Uterus (tissue), 2 donors: ENCODE data around the gene PIEZO2.

ENCODE experiments used
- POLR2A ChIP-seq, 2 donors: fragments of 450-650 bp; IDR thresholded peaks; one replicate each; pipeline ENCODE4 v1.6.1; 2016; ENCODE audit warnings: antibody characterized with exemption in 2 of 2, mild to moderate bottlenecking in 1 of 2, moderate library complexity in 1 of 2
- TF ChIP-seq, protein P1 (sequence below), 4 experiments: fragments of 200-600 bp in 2 of 4; fragments of 450-650 bp in 2 of 4; sonication (generic) in 2 of 4; IDR thresholded peaks; one replicate each; pipeline ENCODE4 v1.5.1; 2016 to 2019; ENCODE audit warnings: antibody characterized with exemption in 4 of 4, mild to moderate bottlenecking in 2 of 4, moderate library complexity in 1 of 4

DNA sequence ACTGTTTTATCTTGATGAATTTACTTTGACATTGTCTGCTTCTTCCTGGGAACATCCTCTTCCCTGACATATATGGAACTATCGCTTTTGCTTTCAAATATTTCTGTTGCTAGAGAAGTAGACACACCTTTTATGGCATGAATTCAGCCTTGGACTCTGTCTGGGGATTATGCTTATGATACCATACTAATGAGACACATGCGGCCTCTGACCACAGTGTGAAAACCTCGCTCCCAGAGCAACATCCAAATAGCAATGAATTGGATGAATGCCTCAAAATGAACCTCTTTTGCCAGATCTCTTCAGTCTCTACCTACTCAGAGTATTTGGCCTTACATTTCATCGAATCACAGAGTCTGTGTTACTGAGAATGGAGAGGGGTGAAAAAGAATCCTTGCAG is 70.9 kb downstream of the PIEZO2 start:
- no peak for TF ChIP-seq POLR2A (IDR thresholded peaks at IDR 0.05)
- TF ChIP-seq, protein P1, sequence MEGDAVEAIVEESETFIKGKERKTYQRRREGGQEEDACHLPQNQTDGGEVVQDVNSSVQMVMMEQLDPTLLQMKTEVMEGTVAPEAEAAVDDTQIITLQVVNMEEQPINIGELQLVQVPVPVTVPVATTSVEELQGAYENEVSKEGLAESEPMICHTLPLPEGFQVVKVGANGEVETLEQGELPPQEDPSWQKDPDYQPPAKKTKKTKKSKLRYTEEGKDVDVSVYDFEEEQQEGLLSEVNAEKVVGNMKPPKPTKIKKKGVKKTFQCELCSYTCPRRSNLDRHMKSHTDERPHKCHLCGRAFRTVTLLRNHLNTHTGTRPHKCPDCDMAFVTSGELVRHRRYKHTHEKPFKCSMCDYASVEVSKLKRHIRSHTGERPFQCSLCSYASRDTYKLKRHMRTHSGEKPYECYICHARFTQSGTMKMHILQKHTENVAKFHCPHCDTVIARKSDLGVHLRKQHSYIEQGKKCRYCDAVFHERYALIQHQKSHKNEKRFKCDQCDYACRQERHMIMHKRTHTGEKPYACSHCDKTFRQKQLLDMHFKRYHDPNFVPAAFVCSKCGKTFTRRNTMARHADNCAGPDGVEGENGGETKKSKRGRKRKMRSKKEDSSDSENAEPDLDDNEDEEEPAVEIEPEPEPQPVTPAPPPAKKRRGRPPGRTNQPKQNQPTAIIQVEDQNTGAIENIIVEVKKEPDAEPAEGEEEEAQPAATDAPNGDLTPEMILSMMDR (IDR thresholded peaks at IDR 0.05): no peak
